ENCODE measurements around the gene GPR63. TPM values are rescaled to one million over a fixed set of nuclear protein-coding genes. Genes with fewer than 3 reads are reported as not detected.

The GPR63 gene
- polyA plus RNA-seq, 1 donor: 3.3 TPM

- no peak for DNase-seq
Observed at GRCh38 chr6:96755096-96755495, 82.2 kb downstream of the GPR63 start.

GRCh38 chr6:96749891-96750290, 87.4 kb downstream of the GPR63 start:
- DNase-seq: no peak

Other genes with a start within 250 kb of the GPR63 start
- 22.4 TPM for gene NDUFAF4, start 60.4 kb upstream of the GPR63 start, polyA plus RNA-seq (ENCODE audit: insufficient read length)
- gene KLHL32, start 87.3 kb upstream of the GPR63 start, polyA plus RNA-seq (ENCODE audit: insufficient read length): not detected

Data from hindlimb muscle (tissue), 1 donor.